ENCODE data around the gene OR4C13. TPM values are rescaled to one million over a fixed set of nuclear protein-coding genes. Genes with fewer than 3 reads are reported as not detected.
"Not testable (repeated sequence)": the region's sequence is repeated elsewhere in the genome, so short reads cannot be mapped to it uniquely, and the experiment has no call there.

The OR4C13 gene
- total RNA-seq: not detected
- not detected for polyA plus RNA-seq (2013, experiment 1 of 2)
- not detected for polyA plus RNA-seq (2013, experiment 2 of 2)
- long read RNA-seq, experiment 1: 0 reads
- long read RNA-seq, experiment 2: 0 reads
- long read RNA-seq, experiment 3: 0 reads
- long read RNA-seq, experiment 4: 0 reads

GRCh38 chr11:49952091-49952490 lies at the start of gene OR4C13:
Gene OR4C13, plus strand, starts transcription at chr11:49952391. Its CDS starts 32 bp downstream, at chr11:49952423.
- no peaks in the 10 kb centered on the region for H3K4me1 ChIP-seq (ENCODE audit: control insufficient read depth, insufficient read depth, low read length)

DNA sequence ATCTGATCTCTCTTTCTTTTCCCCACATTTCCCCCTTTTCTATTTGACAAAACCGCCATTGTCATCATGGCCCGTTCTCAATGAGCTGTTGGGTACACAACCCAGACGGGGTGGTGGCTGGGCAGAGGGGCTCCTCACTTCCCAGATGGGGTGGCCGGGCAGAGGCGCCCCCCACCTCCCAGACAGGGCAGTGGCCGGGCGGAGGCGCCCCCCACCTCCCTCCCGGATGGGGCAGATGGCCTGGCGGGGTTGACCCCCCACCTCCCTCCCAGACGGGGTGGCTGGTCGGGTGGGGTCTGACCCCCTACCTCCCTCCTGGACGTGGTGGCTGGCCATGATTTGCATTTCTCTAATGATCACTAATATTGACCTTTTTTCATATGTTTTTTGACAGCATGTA lies 40.7 kb upstream of the OR4C13 start:
- DNase-seq; H3K4me3 Mint-ChIP-seq; H3K27me3 Mint-ChIP-seq (ENCODE audit: insufficient read depth); H3K36me3 Mint-ChIP-seq (ENCODE audit: low read depth); H3K36me3 ChIP-seq (ENCODE audit: control insufficient read depth, insufficient read depth, low read length); H3K27ac Mint-ChIP-seq; H3K27ac ChIP-seq (ENCODE audit: low read depth, low read length); H3K27me3 ChIP-seq (ENCODE audit: control insufficient read depth, insufficient read depth, low read length, poor library complexity, severe bottlenecking); H3K4me1 ChIP-seq (ENCODE audit: control insufficient read depth, insufficient read depth, low read length); H3K4me3 ChIP-seq (ENCODE audit: low read length); H3K4me1 Mint-ChIP-seq; H3K9ac ChIP-seq (ENCODE audit: extremely low read depth, low read length, poor library complexity, severe bottlenecking): not testable (repeated sequence)
- H3K9me3 ChIP-seq (ENCODE audit: control insufficient read depth, low read length): peaks cover 52% of the 10 kb centered on the region
- 80% methylated on average over 12 of the region's 13 CpGs; no CpG with 5 or more reads in 1 of the 2 experiments for WGBS, 2 experiments (ENCODE audit: insufficient coverage in 1 of 2, insufficient read length in 1 of 2)
- peaks cover 71% of the 10 kb centered on the region for H3K9me3 Mint-ChIP-seq

More at GRCh38 chr11:49952091-49952490, at the start of gene OR4C13:
- TF ChIP-seq, protein P1, sequence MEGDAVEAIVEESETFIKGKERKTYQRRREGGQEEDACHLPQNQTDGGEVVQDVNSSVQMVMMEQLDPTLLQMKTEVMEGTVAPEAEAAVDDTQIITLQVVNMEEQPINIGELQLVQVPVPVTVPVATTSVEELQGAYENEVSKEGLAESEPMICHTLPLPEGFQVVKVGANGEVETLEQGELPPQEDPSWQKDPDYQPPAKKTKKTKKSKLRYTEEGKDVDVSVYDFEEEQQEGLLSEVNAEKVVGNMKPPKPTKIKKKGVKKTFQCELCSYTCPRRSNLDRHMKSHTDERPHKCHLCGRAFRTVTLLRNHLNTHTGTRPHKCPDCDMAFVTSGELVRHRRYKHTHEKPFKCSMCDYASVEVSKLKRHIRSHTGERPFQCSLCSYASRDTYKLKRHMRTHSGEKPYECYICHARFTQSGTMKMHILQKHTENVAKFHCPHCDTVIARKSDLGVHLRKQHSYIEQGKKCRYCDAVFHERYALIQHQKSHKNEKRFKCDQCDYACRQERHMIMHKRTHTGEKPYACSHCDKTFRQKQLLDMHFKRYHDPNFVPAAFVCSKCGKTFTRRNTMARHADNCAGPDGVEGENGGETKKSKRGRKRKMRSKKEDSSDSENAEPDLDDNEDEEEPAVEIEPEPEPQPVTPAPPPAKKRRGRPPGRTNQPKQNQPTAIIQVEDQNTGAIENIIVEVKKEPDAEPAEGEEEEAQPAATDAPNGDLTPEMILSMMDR (conservative IDR thresholded peaks at IDR 0.05): no peak
- no peak for DNase-seq
- H3K36me3 Mint-ChIP-seq (ENCODE audit: low read depth): no peaks in the 10 kb centered on the region
- WGBS, 2 experiments (ENCODE audit: insufficient coverage in 1 of 2, insufficient read length in 1 of 2): 25% methylated on average over 1 of the region's 1 CpG; no CpG with 5 or more reads in 1 of the 2 experiments
- no peaks in the 10 kb centered on the region for H3K27me3 ChIP-seq (ENCODE audit: control insufficient read depth, insufficient read depth, low read length, poor library complexity, severe bottlenecking)
- no peak within 1 kb of the TSS for H3K4me3 Mint-ChIP-seq
- H3K36me3 ChIP-seq (ENCODE audit: control insufficient read depth, insufficient read depth, low read length): no peaks in the 10 kb centered on the region
- H3K27ac ChIP-seq (ENCODE audit: low read depth, low read length): no peak within 1 kb of the TSS
- no peaks in the 10 kb centered on the region for H3K27me3 Mint-ChIP-seq (ENCODE audit: insufficient read depth)
- H3K27ac Mint-ChIP-seq: no peak within 1 kb of the TSS
- no peak within 1 kb of the TSS for H3K9ac ChIP-seq (ENCODE audit: extremely low read depth, low read length, poor library complexity, severe bottlenecking)
- H3K4me1 Mint-ChIP-seq: no peaks in the 10 kb centered on the region
- no peak within 1 kb of the TSS for H3K4me3 ChIP-seq (ENCODE audit: low read length)
- peaks cover 49% of the 10 kb centered on the region for H3K9me3 ChIP-seq (ENCODE audit: control insufficient read depth, low read length)
- H3K9me3 Mint-ChIP-seq: peaks cover 81% of the 10 kb centered on the region

DNA sequence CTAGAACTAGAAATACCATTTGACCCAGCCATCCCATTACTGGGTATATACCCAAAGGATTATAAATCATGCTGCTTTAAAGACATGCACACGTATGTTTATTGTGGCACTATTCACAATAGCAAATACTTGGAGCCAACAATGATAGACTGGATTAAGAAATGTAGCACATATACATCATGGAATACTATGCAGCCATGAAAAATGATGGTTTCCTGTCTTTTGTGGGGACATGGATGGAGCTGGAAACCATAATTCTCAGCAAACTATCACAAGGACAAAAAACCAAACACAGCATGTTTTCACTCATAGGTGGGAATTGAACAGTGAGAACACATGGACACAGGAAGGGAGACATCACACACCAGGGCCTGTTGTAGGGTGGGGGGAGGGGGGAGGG lies 3.5 kb upstream of the OR4C13 start:
- not testable (repeated sequence) for H3K27ac Mint-ChIP-seq; H3K4me3 ChIP-seq (ENCODE audit: low read length); DNase-seq; H3K9ac ChIP-seq (ENCODE audit: extremely low read depth, low read length, poor library complexity, severe bottlenecking); H3K4me1 Mint-ChIP-seq; H3K36me3 Mint-ChIP-seq (ENCODE audit: low read depth); H3K27me3 ChIP-seq (ENCODE audit: control insufficient read depth, insufficient read depth, low read length, poor library complexity, severe bottlenecking); H3K36me3 ChIP-seq (ENCODE audit: control insufficient read depth, insufficient read depth, low read length); H3K4me1 ChIP-seq (ENCODE audit: control insufficient read depth, insufficient read depth, low read length); H3K27me3 Mint-ChIP-seq (ENCODE audit: insufficient read depth); H3K27ac ChIP-seq (ENCODE audit: low read depth, low read length); H3K4me3 Mint-ChIP-seq
- WGBS, 2 experiments (ENCODE audit: insufficient coverage in 1 of 2, insufficient read length in 1 of 2): 40 to 79% methylated on average over 1 of the region's 1 CpG
- H3K9me3 Mint-ChIP-seq: peaks cover 82% of the 10 kb centered on the region
- H3K9me3 ChIP-seq (ENCODE audit: control insufficient read depth, low read length): peaks cover 43% of the 10 kb centered on the region

DNA sequence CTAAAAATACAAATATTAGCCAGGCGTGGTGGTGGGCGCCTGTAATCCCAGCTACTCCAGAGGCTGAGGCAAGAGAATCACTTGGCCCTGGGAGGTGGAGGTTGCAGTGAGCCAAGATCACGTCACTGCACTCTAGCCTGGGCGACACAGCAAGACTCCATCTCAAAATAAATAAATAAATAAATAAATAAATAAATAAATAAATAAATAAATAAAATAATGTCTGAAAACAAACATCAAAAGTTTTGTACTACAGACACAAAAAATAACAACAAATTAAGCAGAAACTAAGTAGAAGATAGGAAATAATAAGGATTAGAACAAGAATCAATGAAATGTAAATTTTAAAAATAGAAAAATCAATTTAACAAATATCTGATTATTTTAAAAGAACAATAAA lies 21.2 kb downstream of the OR4C13 start:
- WGBS, 2 experiments (ENCODE audit: insufficient coverage in 1 of 2, insufficient read length in 1 of 2): 100% methylated on average over 2 of the region's 4 CpGs; no CpG with 5 or more reads in 1 of the 2 experiments
- H3K9me3 ChIP-seq (ENCODE audit: control insufficient read depth, low read length): peaks cover 45% of the 10 kb centered on the region
- H3K9me3 Mint-ChIP-seq: peaks cover 68% of the 10 kb centered on the region
- H3K36me3 ChIP-seq (ENCODE audit: control insufficient read depth, insufficient read depth, low read length); H3K4me1 ChIP-seq (ENCODE audit: control insufficient read depth, insufficient read depth, low read length); H3K4me3 ChIP-seq (ENCODE audit: low read length); H3K9ac ChIP-seq (ENCODE audit: extremely low read depth, low read length, poor library complexity, severe bottlenecking); DNase-seq; H3K27ac ChIP-seq (ENCODE audit: low read depth, low read length); H3K27me3 ChIP-seq (ENCODE audit: control insufficient read depth, insufficient read depth, low read length, poor library complexity, severe bottlenecking); H3K27me3 Mint-ChIP-seq (ENCODE audit: insufficient read depth); H3K27ac Mint-ChIP-seq; H3K36me3 Mint-ChIP-seq (ENCODE audit: low read depth); H3K4me1 Mint-ChIP-seq; H3K4me3 Mint-ChIP-seq: not testable (repeated sequence)

- not testable (repeated sequence) for H3K36me3 Mint-ChIP-seq (ENCODE audit: low read depth); H3K27ac ChIP-seq (ENCODE audit: low read depth, low read length); H3K4me3 Mint-ChIP-seq; H3K4me1 ChIP-seq (ENCODE audit: control insufficient read depth, insufficient read depth, low read length); H3K4me3 ChIP-seq (ENCODE audit: low read length); H3K4me1 Mint-ChIP-seq; DNase-seq; H3K36me3 ChIP-seq (ENCODE audit: control insufficient read depth, insufficient read depth, low read length); H3K27ac Mint-ChIP-seq; H3K27me3 Mint-ChIP-seq (ENCODE audit: insufficient read depth); H3K9ac ChIP-seq (ENCODE audit: extremely low read depth, low read length, poor library complexity, severe bottlenecking); H3K27me3 ChIP-seq (ENCODE audit: control insufficient read depth, insufficient read depth, low read length, poor library complexity, severe bottlenecking)
- peaks cover 85% of the 10 kb centered on the region for H3K9me3 Mint-ChIP-seq
- H3K9me3 ChIP-seq (ENCODE audit: control insufficient read depth, low read length): peaks cover 83% of the 10 kb centered on the region
- 75% methylated on average over 1 of the region's 1 CpG; no CpG with 5 or more reads in 1 of the 2 experiments for WGBS, 2 experiments (ENCODE audit: insufficient coverage in 1 of 2, insufficient read length in 1 of 2)
These were observed 30.2 kb downstream of the OR4C13 start, which contains the start of gene OR4C12 for GRCh38 chr11:49982435-49982834. Gene OR4C12, minus strand, starts transcription at chr11:49982535. Its CDS starts 34 bp downstream, at chr11:49982501.
